HCT116 (cell line): ENCODE data around the gene TNS3.

Experiments used
- CTCF ChIP-seq, 3 experiments: fragments of 200-600 bp in 1 of 3; sonication (generic) in 1 of 3; IDR thresholded peaks in 2 of 3; conservative IDR thresholded peaks in 1 of 3; 2 replicates each; pipeline ENCODE4 v1.5.1; 2012 to 2017; ENCODE audit warnings: low read depth in 2 of 3, low read length in 2 of 3, antibody characterized with exemption in 1 of 3, borderline replicate concordance in 1 of 3, control low read depth in 1 of 3, mild to moderate bottlenecking in 1 of 3, mixed read lengths in 1 of 3, mixed run types in 1 of 3, moderate library complexity in 1 of 3; ENCODE audit not compliant: insufficient read depth in 1 of 3
- EGR1 ChIP-seq: IDR thresholded peaks from 2 replicates; pipeline ENCODE4 v1.6.1; 2012; ENCODE audit warnings: low read depth
- EZH2 ChIP-seq: fragments of 200-600 bp; sonication (generic); IDR thresholded peaks from 2 replicates; pipeline ENCODE4 v1.6.1; 2017; ENCODE audit warnings: antibody characterized with exemption, mixed run types
- EZH2phosphoT487 ChIP-seq: fragments of 200-600 bp; IDR thresholded peaks from 2 replicates; pipeline ENCODE4 v1.6.1; 2018; ENCODE audit warnings: antibody characterized with exemption, borderline replicate concordance
- JUND ChIP-seq: IDR thresholded peaks from 2 replicates; pipeline ENCODE4 v1.6.1; 2012
- POLR2A ChIP-seq: IDR thresholded peaks from 2 replicates; pipeline ENCODE4 v1.7.0; 2011; ENCODE audit warnings: borderline replicate concordance; ENCODE audit not compliant: insufficient read depth, insufficient read length; ENCODE audit errors: extremely low read depth
- POLR2AphosphoS5 ChIP-seq: IDR thresholded peaks from 2 replicates; pipeline ENCODE4 v1.6.1; 2011; ENCODE audit warnings: mild to moderate bottlenecking, low read depth, low read length, moderate library complexity
- SIN3A ChIP-seq: IDR thresholded peaks from 2 replicates; pipeline ENCODE4 v1.6.1; 2012; ENCODE audit warnings: low read depth
- SRF ChIP-seq: IDR thresholded peaks from 2 replicates; pipeline ENCODE4 v1.6.1; 2012; ENCODE audit warnings: low read depth
- YY1 ChIP-seq: IDR thresholded peaks from 2 replicates; pipeline ENCODE4 v1.6.1; 2011; ENCODE audit warnings: low read length, low read depth, moderate library complexity, mild to moderate bottlenecking; ENCODE audit not compliant: insufficient replicate concordance; ENCODE audit errors: extremely low read depth
- ZNF274 ChIP-seq: fragments of 200-500 bp; sonication (Bioruptor generic); IDR thresholded peaks from 2 replicates; pipeline ENCODE4 v1.6.1; 2014; ENCODE audit warnings: mild to moderate bottlenecking, low read depth, low read length, inconsistent platforms
- TF ChIP-seq, protein P1 (sequence below): IDR thresholded peaks from 2 replicates; pipeline ENCODE4 v1.6.1; 2012
- TF ChIP-seq, protein P2 (sequence below): IDR thresholded peaks from 2 replicates; pipeline ENCODE4 v1.6.1; 2012; ENCODE audit warnings: low read depth

GRCh38 chr7:47247132-47247531, 334.8 kb downstream of the TNS3 start:
- no peak for TF ChIP-seq CTCF (IDR thresholded peaks at IDR 0.05 in 2 of 3, conservative IDR thresholded peaks at IDR 0.05 in 1 of 3; ENCODE audit: borderline replicate concordance in 1 of 3, insufficient read depth in 1 of 3, low read depth in 2 of 3, low read length in 2 of 3)
- TF ChIP-seq YY1: no peak
- TF ChIP-seq POLR2AphosphoS5: no peak
- TF ChIP-seq EZH2phosphoT487: no peak
- TF ChIP-seq JUND: no peak
- TF ChIP-seq, protein P1, sequence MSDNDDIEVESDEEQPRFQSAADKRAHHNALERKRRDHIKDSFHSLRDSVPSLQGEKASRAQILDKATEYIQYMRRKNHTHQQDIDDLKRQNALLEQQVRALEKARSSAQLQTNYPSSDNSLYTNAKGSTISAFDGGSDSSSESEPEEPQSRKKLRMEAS: no peak
- TF ChIP-seq, protein P2, sequence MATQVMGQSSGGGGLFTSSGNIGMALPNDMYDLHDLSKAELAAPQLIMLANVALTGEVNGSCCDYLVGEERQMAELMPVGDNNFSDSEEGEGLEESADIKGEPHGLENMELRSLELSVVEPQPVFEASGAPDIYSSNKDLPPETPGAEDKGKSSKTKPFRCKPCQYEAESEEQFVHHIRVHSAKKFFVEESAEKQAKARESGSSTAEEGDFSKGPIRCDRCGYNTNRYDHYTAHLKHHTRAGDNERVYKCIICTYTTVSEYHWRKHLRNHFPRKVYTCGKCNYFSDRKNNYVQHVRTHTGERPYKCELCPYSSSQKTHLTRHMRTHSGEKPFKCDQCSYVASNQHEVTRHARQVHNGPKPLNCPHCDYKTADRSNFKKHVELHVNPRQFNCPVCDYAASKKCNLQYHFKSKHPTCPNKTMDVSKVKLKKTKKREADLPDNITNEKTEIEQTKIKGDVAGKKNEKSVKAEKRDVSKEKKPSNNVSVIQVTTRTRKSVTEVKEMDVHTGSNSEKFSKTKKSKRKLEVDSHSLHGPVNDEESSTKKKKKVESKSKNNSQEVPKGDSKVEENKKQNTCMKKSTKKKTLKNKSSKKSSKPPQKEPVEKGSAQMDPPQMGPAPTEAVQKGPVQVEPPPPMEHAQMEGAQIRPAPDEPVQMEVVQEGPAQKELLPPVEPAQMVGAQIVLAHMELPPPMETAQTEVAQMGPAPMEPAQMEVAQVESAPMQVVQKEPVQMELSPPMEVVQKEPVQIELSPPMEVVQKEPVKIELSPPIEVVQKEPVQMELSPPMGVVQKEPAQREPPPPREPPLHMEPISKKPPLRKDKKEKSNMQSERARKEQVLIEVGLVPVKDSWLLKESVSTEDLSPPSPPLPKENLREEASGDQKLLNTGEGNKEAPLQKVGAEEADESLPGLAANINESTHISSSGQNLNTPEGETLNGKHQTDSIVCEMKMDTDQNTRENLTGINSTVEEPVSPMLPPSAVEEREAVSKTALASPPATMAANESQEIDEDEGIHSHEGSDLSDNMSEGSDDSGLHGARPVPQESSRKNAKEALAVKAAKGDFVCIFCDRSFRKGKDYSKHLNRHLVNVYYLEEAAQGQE: no peak
- TF ChIP-seq EZH2: no peak
- no peak for TF ChIP-seq EGR1
- TF ChIP-seq SRF: no peak
- no peak for TF ChIP-seq SIN3A
- TF ChIP-seq ZNF274: no peak
- TF ChIP-seq POLR2A: no peak
